ENCODE results near the gene PNMA8B. TPM values are rescaled to one million over a fixed set of nuclear protein-coding genes. Genes with fewer than 3 reads are reported as not detected.

The PNMA8B gene
- total RNA-seq, 4 donors from 2014 or later: 1.8 to 3.2 (median 2.8) TPM

DNA sequence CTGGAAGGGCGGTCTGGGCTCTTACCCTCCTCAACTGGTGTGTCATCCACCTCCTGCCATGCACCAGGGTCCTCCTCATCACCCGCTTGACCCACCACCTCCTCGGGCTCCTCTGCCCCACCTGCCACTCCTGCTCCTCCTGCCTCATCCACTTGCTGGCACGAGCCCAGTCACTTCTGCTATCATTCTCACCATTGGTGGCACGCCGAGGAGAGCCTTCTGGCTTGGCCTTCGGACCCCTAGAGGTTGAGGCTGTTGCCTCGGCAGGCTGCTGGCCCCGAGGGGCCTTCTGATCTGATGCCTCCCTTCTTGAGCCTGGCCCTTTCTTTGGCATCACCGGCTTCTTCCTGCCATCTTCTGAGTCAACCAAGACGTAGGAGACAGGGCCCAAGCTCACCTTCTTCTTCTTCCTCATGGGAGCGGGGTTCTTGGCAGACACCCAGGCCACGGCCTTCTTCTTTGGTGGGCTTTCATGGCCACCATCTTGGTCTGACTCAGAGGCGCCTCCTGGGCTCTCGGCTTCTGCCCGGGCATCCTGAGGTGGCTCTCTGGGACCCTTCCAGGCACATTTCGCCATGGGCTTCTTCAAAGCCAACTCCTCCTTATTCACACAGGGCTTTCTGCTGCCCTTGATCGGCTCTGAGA, 26.0 kb downstream of the PNMA8B start:
- peaks cover 22% of the 10 kb centered on the region for H3K27me3 ChIP-seq
- peaks cover 13% of the 10 kb centered on the region for H3K4me1 ChIP-seq
- no peak overlapping the region for H3K4me3 ChIP-seq
- no peaks in the 10 kb centered on the region for H3K9me3 ChIP-seq
- no peak for DNase-seq (ENCODE audit: low spot score in 2 of 2)
- TF ChIP-seq EP300 (IDR thresholded peaks at IDR 0.05): no peak
- TF ChIP-seq POLR2AphosphoS5 (IDR thresholded peaks at IDR 0.05): no peak
- no peak for TF ChIP-seq POLR2A (IDR thresholded peaks at IDR 0.05)
- TF ChIP-seq, protein P1, sequence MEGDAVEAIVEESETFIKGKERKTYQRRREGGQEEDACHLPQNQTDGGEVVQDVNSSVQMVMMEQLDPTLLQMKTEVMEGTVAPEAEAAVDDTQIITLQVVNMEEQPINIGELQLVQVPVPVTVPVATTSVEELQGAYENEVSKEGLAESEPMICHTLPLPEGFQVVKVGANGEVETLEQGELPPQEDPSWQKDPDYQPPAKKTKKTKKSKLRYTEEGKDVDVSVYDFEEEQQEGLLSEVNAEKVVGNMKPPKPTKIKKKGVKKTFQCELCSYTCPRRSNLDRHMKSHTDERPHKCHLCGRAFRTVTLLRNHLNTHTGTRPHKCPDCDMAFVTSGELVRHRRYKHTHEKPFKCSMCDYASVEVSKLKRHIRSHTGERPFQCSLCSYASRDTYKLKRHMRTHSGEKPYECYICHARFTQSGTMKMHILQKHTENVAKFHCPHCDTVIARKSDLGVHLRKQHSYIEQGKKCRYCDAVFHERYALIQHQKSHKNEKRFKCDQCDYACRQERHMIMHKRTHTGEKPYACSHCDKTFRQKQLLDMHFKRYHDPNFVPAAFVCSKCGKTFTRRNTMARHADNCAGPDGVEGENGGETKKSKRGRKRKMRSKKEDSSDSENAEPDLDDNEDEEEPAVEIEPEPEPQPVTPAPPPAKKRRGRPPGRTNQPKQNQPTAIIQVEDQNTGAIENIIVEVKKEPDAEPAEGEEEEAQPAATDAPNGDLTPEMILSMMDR (IDR thresholded peaks at IDR 0.05): no peak
- H3K36me3 ChIP-seq: no peaks in the 10 kb centered on the region
- H3K27ac ChIP-seq: no peak overlapping the region
- 96% methylated on average over 18 of the region's 18 CpGs for WGBS

DNA sequence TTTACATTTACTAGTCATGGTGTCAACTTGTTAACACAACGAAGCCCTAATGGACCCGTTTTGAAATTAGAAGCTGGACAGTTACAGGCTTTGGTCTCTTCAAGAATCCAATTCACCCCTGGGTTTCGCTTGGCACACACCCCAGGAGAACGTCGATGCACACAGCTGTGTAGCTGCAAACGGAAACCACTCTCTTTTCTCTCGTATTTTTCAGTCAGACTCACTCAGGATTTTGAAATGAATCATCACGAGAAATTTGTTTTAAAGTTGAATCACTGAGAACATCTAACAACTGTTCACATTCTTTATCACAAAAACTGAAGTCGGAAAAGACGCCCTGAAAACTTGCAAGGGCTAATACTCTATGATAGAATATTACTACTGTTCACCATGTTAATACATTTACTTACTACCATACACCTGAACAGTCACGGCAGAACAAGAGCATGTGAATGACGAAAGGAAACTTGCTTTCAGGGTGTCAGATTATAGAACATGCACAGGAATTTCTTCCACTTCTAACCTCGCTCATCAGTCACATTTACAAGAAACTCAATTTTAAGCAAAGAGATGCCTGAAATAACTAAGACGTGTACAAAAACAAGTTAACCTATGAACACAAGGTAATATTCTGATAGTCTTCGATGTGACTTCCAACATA, 29.0 kb downstream of the PNMA8B start:
- no peak overlapping the region for H3K27ac ChIP-seq
- peaks cover 6% of the 10 kb centered on the region for H3K27me3 ChIP-seq
- peaks cover 10% of the 10 kb centered on the region for H3K4me1 ChIP-seq
- DNase-seq (ENCODE audit: low spot score in 2 of 2): no peak
- H3K36me3 ChIP-seq: no peaks in the 10 kb centered on the region
- H3K9me3 ChIP-seq: no peaks in the 10 kb centered on the region
- H3K4me3 ChIP-seq: no peak overlapping the region
- TF ChIP-seq EP300 (IDR thresholded peaks at IDR 0.05) (no peak), POLR2A (IDR thresholded peaks at IDR 0.05) (no peak), POLR2AphosphoS5 (IDR thresholded peaks at IDR 0.05) (no peak)
- TF ChIP-seq, protein P1 (IDR thresholded peaks at IDR 0.05): no peak
- 36% methylated on average over 15 of the region's 15 CpGs for WGBS

DNA sequence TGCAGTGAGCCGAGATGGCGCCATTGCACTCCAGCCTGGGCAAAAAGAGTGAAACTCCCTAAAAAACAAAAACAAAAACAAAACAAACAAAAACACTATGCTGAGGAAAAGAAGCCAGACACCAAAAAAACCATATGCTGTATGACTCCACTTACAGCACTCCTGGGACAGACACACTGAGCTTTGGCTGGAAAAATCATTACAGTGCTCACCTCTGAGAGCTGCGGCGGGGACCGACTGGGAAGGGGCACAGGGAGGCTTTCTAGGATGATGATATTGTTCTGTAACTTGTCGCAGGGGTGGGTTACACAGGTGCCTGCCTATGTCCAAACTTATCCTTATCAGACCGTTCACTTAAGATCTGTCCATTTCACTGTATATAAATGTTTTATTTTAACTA, 32.2 kb downstream of the PNMA8B start:
- WGBS: 79% methylated on average over 7 of the region's 7 CpGs
- Histone ChIP-seq H3K4me3 (no peak overlapping the region), H3K4me1 (peaks cover 3% of the 10 kb centered on the region), H3K27ac (no peak overlapping the region), H3K27me3 (no peaks in the 10 kb centered on the region), H3K36me3 (no peaks in the 10 kb centered on the region), H3K9me3 (no peaks in the 10 kb centered on the region)
- no peak for TF ChIP-seq EP300 (IDR thresholded peaks at IDR 0.05)
- TF ChIP-seq, protein P1 (IDR thresholded peaks at IDR 0.05): no peak
- no peak for TF ChIP-seq POLR2AphosphoS5 (IDR thresholded peaks at IDR 0.05)
- TF ChIP-seq POLR2A (IDR thresholded peaks at IDR 0.05): no peak
- DNase-seq (ENCODE audit: low spot score in 2 of 2): no peak

DNA sequence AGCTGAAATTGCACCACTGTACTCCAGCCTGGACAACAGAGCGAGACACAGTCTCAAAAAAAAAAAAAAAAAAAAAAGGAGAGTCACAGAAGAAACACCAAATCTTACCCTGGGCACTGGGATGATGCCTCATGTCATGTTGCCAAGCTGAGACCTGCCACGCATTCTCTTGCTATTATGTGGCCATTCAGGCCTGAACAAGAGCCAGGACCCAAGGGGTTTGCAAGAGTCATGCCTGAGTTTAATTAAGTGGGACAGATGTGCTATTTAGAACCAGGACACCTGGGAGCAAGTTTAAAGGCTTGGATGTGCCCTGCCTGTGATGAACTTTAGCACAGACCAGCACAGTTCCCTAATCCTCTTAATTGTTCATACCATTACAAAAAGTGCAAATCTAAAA, 34.1 kb downstream of the PNMA8B start:
- no peak for DNase-seq (ENCODE audit: low spot score in 2 of 2)
- TF ChIP-seq EP300 (IDR thresholded peaks at IDR 0.05) (no peak), POLR2A (IDR thresholded peaks at IDR 0.05) (no peak), POLR2AphosphoS5 (IDR thresholded peaks at IDR 0.05) (no peak)
- TF ChIP-seq, protein P1 (IDR thresholded peaks at IDR 0.05): no peak
- H3K36me3 ChIP-seq: no peaks in the 10 kb centered on the region
- no peaks in the 10 kb centered on the region for H3K9me3 ChIP-seq
- no peak overlapping the region for H3K27ac ChIP-seq
- no peak overlapping the region for H3K4me3 ChIP-seq
- no peaks in the 10 kb centered on the region for H3K27me3 ChIP-seq
- 58% methylated on average over 2 of the region's 2 CpGs for WGBS
- H3K4me1 ChIP-seq: peaks cover 3% of the 10 kb centered on the region

DNA sequence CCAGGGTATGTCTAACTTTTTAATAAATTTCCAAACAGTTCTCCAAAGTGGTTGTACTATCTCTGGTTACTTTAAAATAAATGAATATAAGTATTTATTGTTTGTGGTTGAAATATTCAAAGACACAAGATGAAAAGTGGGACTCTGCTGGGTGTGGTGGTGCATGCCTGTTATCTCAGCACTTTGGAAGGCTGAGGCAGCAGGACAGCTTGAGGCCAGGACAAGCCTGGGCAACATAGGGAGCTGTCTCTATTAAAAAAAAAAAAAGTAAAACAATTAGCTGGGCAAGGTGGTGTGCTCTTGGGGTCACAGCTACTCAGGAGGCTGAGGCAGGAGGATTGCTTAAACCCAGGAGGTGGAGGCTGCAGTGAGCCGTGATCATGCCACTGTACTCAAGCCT, 34.7 kb downstream of the PNMA8B start:
- Histone ChIP-seq H3K4me3 (no peak overlapping the region), H3K27me3 (no peaks in the 10 kb centered on the region), H3K9me3 (no peaks in the 10 kb centered on the region), H3K27ac (no peak overlapping the region), H3K4me1 (peaks cover 3% of the 10 kb centered on the region), H3K36me3 (no peaks in the 10 kb centered on the region)
- no peak for TF ChIP-seq POLR2AphosphoS5 (IDR thresholded peaks at IDR 0.05)
- TF ChIP-seq EP300 (IDR thresholded peaks at IDR 0.05): no peak
- no peak for TF ChIP-seq POLR2A (IDR thresholded peaks at IDR 0.05)
- TF ChIP-seq, protein P1 (IDR thresholded peaks at IDR 0.05): no peak
- no peak for DNase-seq (ENCODE audit: low spot score in 2 of 2)
- WGBS: 50% methylated on average over 1 of the region's 1 CpG
